GM18858 (cell line): ENCODE data around the gene PAWR.
"Not testable (repeated sequence)": the region's sequence is repeated elsewhere in the genome, so short reads cannot be mapped to it uniquely, and the experiment has no call there.

Experiments
- ATAC-seq: cut with Tn5 transposase; IDR thresholded peaks from one replicate; pipeline ENCODE4 v1.9.1; 2021; ENCODE audit not compliant: unreplicated experiment

The PAWR gene

DNA sequence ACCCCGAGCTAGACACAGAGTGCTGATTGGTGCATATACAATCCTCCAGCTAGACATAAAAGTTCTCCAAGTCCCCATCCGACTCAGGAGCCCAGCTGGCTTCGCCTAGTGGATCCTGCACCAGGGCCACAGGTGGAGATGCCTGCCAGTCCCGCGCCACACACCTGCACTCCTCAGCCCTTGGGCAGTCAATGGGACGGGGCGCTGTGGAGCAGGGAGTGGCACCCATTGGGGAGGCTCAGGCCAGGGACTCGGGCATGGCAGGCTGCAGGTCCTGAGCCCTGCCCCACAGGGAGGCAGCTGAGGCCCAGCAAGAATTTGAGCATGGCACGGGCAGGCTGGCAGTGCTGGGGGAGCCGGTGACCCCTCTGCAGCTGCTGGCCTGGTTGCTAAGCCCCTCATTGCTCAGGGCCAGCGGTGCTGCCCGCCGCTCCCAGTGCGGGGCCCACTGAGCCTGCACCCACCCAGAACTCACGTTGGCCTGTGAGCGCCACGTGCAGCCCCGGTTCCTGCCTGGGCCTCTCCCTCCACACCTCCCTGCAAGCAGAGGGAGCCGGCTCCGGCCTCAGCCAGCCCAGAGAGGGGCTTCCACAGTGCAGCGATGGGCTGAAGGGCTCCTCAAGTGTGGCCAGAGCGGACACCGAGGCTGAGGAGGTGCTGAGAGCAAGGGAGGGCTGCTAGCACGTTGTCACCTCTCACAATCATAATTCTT lies 136.7 kb downstream of the PAWR start:
- no peak for ATAC-seq

GRCh38 chr12:79552192-79552591 lies 138.6 kb downstream of the PAWR start:
- ATAC-seq: no peak

DNA sequence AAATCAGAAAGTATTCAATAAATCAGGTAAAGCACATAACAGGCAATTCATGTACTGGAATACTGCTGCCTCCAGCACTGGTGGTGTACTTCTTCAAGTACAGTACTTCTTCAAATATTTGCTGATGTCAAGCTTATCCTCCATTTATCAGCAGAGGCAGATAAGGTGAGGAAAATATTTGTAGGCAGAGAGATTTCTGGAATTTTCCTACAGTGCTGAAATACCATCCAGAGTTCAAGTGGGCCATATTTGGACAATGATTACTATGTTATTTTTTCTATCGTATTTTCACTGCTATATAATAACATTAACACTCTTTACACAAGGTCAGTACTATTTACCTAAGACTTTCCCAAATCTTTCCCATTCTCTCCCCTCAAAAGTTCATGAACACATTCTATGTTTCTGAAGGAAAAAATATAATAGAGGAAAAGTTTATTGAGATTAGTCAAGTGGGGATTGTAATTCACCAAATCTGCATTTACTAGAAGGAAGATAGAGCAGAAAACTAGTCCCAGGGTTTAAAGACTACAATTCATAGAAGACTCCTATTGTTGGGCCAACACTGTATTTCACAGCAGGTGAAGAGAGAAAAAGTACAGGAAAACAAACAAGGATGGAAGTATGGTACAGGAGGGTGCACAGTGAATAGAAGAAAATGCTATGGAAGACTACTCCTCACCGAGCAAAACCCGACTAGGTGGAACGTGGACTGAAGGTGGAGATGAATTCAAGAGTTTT lies 141.1 kb downstream of the PAWR start:
- no peak for ATAC-seq

GRCh38 chr12:79548610-79548924 lies 142.2 kb downstream of the PAWR start:
- ATAC-seq: no peak

GRCh38 chr12:79547735-79548609 lies 142.8 kb downstream of the PAWR start:
- peak; percentile 66 for ATAC-seq

- no peak for ATAC-seq
Observed at GRCh38 chr12:79547044-79547734, 143.6 kb downstream of the PAWR start.

- no peak for ATAC-seq
Observed at GRCh38 chr12:79546466-79547043, 144.2 kb downstream of the PAWR start.

DNA sequence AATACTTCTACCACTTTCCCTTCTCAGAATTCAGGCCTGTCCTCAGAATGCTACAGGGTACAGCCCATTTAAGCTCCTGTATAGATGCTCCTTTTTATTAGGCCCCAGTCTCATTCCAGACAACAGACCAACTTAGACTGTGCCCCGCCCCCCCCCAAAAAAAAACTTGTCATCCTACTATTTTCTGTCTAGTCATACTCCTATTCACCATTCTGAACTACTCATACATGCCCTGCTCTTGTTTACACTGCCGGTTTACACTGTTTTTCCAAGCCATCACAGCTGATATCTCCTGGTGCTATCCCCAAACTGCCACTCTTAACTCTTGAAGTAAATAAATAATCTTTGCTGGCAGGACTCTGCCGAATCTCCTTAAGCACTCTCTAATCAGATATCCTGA lies 146.3 kb downstream of the PAWR start:
- not testable (repeated sequence) for ATAC-seq

- ATAC-seq: no peak
Observed at GRCh38 chr12:79537675-79538074, 153.1 kb downstream of the PAWR start.

DNA sequence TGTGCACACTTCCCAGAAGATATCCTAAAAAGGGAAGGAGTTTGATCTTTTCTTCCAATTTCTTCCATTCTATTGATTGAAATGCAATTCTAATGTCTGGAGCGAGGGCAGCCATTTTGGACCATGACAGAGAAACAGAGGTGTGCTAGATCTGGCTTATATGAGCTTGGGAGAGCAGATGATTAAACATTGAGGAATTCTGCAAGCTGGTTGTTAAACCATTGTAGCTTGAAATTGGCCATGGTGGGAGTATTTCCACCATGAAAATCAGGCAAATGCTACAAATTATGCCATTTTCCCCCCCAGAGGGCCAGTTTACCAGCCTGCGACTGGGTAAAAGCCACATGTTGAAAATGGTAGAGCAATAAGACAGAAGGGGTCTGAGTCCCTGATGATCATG lies 155.0 kb downstream of the PAWR start:
- no peak for ATAC-seq
